Measurements from ENCODE around the gene ODAPH.
"Not testable (repeated sequence)": the region's sequence is repeated elsewhere in the genome, so short reads cannot be mapped to it uniquely, and the experiment has no call there.

The ODAPH gene

GRCh38 chr4:75542824-75543223, 13.0 kb upstream of the ODAPH start:
- peaks cover 0 to 3% (median under 1%) of the 10 kb centered on the region in 10 experiments; a peak in 11 of 20 replicates for H3K4me1 ChIP-seq
- no peak overlapping the region for H3K4me3 ChIP-seq
- no peaks in the 10 kb centered on the region for H3K27me3 ChIP-seq
- peaks cover 5 to 62% (median 25%) of the 10 kb centered on the region in 11 experiments; a peak in 17 of 22 replicates for H3K36me3 ChIP-seq
- H3K27ac ChIP-seq, result no peak overlapping the region
- no peak overlapping the region for H3K4me2 ChIP-seq
- TF ChIP-seq Cebpa-rat (IDR thresholded peaks at IDR 0.05), result no peak
- no peaks in the 10 kb centered on the region for H4K20me1 ChIP-seq
- peaks cover 0 to 2% (median 0%) of the 10 kb centered on the region in 11 experiments; a peak in 1 of 22 replicates for H3K9me3 ChIP-seq (replicated peaks in 1 of 11)
- no peak overlapping the region for H3K9ac ChIP-seq

DNA sequence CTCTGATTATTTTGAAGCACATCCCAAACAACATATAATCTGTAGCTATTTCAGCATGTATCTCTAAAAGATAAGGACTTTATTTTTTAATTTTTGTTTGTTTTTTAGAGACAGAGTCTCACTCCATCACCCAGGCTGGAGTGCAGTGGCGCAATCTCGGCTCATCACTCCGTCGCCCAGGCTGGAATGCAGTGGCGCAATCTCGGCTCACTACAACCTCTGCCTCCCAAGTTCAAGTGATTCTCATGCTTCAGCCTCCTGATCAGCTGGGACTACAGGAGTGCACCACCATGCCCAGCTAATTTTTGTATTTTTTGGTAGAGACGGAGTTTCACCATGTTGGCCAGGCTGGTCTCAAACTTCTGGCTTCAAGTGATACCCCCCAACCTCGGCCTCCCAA, 11.6 kb upstream of the ODAPH start:
- not testable (repeated sequence) for H4K20me1 ChIP-seq; H3K27ac ChIP-seq; H3K9ac ChIP-seq; H3K4me1 ChIP-seq; H3K4me3 ChIP-seq; H3K4me2 ChIP-seq; H3K27me3 ChIP-seq; H3K9me3 ChIP-seq (replicated peaks in 1 of 11)
- H3K36me3 ChIP-seq, result peaks cover 5 to 55% (median 25%) of the 10 kb centered on the region in 11 experiments; a peak in 17 of 22 replicates

DNA sequence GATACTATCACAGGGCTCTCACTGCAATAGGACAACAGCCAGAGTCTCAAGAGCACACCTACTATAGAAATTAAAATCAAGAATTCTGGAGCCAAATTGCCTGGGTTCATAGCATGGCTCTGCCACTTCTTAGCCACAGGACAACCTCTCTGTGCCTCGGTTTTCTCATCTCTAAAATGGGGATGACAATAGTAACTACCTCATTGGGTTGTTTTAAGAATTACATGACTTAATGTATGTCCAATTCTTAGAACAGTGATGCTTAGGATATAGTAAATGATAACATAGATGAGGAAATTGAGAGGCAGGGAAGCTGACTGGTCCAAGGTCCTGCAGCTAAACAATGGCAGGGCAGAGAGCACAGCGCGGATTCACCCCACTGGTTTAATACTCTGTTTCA, 11.0 kb upstream of the ODAPH start:
- H3K4me3 ChIP-seq, result no peak overlapping the region
- H4K20me1 ChIP-seq, result no peaks in the 10 kb centered on the region
- H3K9me3 ChIP-seq (replicated peaks in 1 of 11), result no peaks in the 10 kb centered on the region
- H3K27me3 ChIP-seq, result no peaks in the 10 kb centered on the region
- no peak for TF ChIP-seq Cebpa-rat (IDR thresholded peaks at IDR 0.05)
- H3K4me2 ChIP-seq, result no peak overlapping the region
- H3K36me3 ChIP-seq, result peaks cover 5 to 49% (median 21%) of the 10 kb centered on the region in 11 experiments; a peak in 17 of 22 replicates
- H3K27ac ChIP-seq, result no peak overlapping the region
- no peak overlapping the region for H3K9ac ChIP-seq
- H3K4me1 ChIP-seq, result peaks cover 0 to 9% (median 5%) of the 10 kb centered on the region in 10 experiments; a peak in 11 of 20 replicates

- Histone ChIP-seq H3K27ac (no peak overlapping the region), H3K9me3 (replicated peaks in 1 of 11) (no peaks in the 10 kb centered on the region), H3K9ac (no peak overlapping the region), H3K4me2 (no peak overlapping the region), H3K4me3 (no peak overlapping the region), H3K27me3 (no peaks in the 10 kb centered on the region), H3K36me3 (peaks cover 5 to 42% (median 21%) of the 10 kb centered on the region in 11 experiments; a peak in 17 of 22 replicates), H3K4me1 (peaks cover 0 to 9% (median 5%) of the 10 kb centered on the region in 10 experiments; a peak in 11 of 20 replicates), H4K20me1 (no peaks in the 10 kb centered on the region)
- TF ChIP-seq Cebpa-rat (IDR thresholded peaks at IDR 0.05), result no peak
Measured at GRCh38 chr4:75545526-75545925, 10.3 kb upstream of the ODAPH start.

DNA sequence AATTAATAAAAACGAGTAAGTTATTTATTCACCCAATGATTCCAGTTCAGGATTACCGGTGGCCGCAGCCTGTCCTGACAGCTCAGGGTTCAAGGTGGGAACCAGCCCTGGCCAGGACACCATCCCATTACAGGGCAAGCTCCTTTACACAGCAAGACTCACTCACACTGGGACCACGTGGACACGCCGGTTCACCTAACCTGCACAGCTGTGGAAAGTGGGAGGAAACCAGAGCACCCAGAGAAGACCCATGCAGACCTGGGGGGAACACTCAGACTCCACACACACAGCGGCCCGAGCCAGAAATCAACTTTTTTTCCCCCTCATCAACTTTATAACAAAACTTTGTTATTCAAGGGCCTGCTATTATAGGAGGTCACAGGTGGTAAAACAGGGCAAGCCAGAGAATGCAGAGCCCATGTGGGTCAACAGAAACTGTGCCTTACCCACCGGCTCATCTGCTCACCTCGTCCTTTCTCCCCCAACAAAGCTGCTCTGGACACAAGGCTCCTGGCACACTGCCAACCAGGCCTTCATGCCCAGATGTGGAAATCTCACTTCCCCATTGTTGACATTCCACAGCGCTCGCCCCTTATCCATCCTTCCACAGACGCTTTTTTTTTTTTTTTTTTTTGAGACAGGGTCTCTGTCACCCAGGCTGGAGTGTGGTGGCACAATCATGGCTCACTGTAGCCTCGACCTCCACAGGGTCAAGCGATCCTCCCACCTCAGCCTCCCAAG, 8.0 kb upstream of the ODAPH start:
- Histone ChIP-seq H3K4me3 (no peak overlapping the region), H3K27me3 (no peaks in the 10 kb centered on the region), H4K20me1 (no peaks in the 10 kb centered on the region), H3K4me2 (peak overlapping the region in 4 of 11 experiments; percentile 0 to 37 (median 18); a peak in 7 of 22 replicates), H3K4me1 (peaks cover 0 to 9% (median 5%) of the 10 kb centered on the region in 10 experiments; a peak in 11 of 20 replicates), H3K9ac (no peak overlapping the region), H3K9me3 (replicated peaks in 1 of 11) (no peaks in the 10 kb centered on the region), H3K27ac (no peak overlapping the region), H3K36me3 (peaks cover 0 to 29% (median 17%) of the 10 kb centered on the region in 11 experiments; a peak in 16 of 22 replicates)
- TF ChIP-seq Cebpa-rat (IDR thresholded peaks at IDR 0.05), result no peak

- Histone ChIP-seq H3K9ac (no peak overlapping the region), H3K9me3 (replicated peaks in 1 of 11) (no peaks in the 10 kb centered on the region), H3K27ac (no peak overlapping the region), H3K27me3 (no peaks in the 10 kb centered on the region), H3K4me1 (peaks cover 0 to 9% (median 5%) of the 10 kb centered on the region in 10 experiments; a peak in 11 of 20 replicates), H3K4me3 (no peak overlapping the region), H4K20me1 (no peaks in the 10 kb centered on the region), H3K4me2 (no peak overlapping the region), H3K36me3 (peaks cover 0 to 19% (median 13%) of the 10 kb centered on the region in 11 experiments; a peak in 16 of 22 replicates)
- TF ChIP-seq Cebpa-rat (IDR thresholded peaks at IDR 0.05), result no peak
Measured at GRCh38 chr4:75549019-75549418, 6.8 kb upstream of the ODAPH start.

GRCh38 chr4:75552452-75552851, 3.4 kb upstream of the ODAPH start:
- Histone ChIP-seq H3K27me3 (no peaks in the 10 kb centered on the region), H3K36me3 (no peaks in the 10 kb centered on the region), H4K20me1 (no peaks in the 10 kb centered on the region), H3K4me1 (peaks cover 0 to 9% (median 5%) of the 10 kb centered on the region in 10 experiments; a peak in 11 of 20 replicates), H3K9ac (no peak overlapping the region), H3K27ac (no peak overlapping the region), H3K4me3 (no peak overlapping the region), H3K9me3 (replicated peaks in 1 of 11) (no peaks in the 10 kb centered on the region), H3K4me2 (no peak overlapping the region)
- TF ChIP-seq Cebpa-rat (IDR thresholded peaks at IDR 0.05), result no peak

- TF ChIP-seq Cebpa-rat (IDR thresholded peaks at IDR 0.05), result no peak
- H3K4me2 ChIP-seq, result no peak overlapping the region
Measured at GRCh38 chr4:75557696-75558095, 1.8 kb downstream of the ODAPH start.

DNA sequence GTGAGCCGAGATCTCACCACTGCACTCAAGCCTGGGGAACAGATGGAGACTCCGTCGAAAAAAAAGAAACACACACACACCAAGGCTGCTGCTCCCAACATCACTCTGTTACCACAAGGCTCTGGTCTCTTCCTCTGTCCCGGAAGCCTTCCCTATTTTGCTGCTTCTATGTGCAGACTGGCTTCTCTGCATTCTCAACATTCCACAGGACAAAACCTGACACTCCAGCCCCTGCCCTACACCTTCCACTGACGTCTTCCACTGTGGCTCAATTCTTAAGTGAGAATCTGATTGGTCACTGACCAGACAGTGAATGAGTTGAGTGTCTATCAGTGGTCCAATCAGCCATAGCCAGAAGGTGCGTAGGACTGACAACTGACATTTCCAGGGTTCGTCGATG, 5.9 kb downstream of the ODAPH start:
- Histone ChIP-seq H3K9me3 (replicated peaks in 1 of 11) (no peaks in the 10 kb centered on the region), H3K4me2 (0 out of 22 replicates have a peak overlapping the region, but pooled peaks of 1 of the 11 experiments have one; percentile 19), H3K27me3 (no peaks in the 10 kb centered on the region), H3K36me3 (no peaks in the 10 kb centered on the region), H3K4me1 (peaks cover 0 to 28% (median 12%) of the 10 kb centered on the region in 10 experiments; a peak in 8 of 20 replicates), H3K27ac (no peak overlapping the region), H3K4me3 (no peak overlapping the region), H4K20me1 (no peaks in the 10 kb centered on the region), H3K9ac (no peak overlapping the region)
- no peak for TF ChIP-seq Cebpa-rat (IDR thresholded peaks at IDR 0.05)

More at GRCh38 chr4:75557696-75558095, 1.8 kb downstream of the ODAPH start:
- Histone ChIP-seq H3K4me3 (no peak overlapping the region), H4K20me1 (no peaks in the 10 kb centered on the region), H3K9me3 (replicated peaks in 1 of 11) (no peaks in the 10 kb centered on the region), H3K4me1 (no peaks in the 10 kb centered on the region), H3K9ac (no peak overlapping the region), H3K27ac (no peak overlapping the region), H3K36me3 (no peaks in the 10 kb centered on the region), H3K27me3 (no peaks in the 10 kb centered on the region)

All from BLaER1 treated with 17β-estradiol and CSF1 and Interleukin-3, amounts not matched to agents 10 nM and 100 nM (cell line).